GM21423 (cell line): ENCODE measurements around the gene TMEM182.

Experiments used
- ATAC-seq: cut with Tn5 transposase; IDR thresholded peaks from one replicate; pipeline ENCODE4 v1.9.1; 2021; ENCODE audit warnings: mild to moderate bottlenecking, moderate library complexity; ENCODE audit not compliant: unreplicated experiment

Gene TMEM182

DNA sequence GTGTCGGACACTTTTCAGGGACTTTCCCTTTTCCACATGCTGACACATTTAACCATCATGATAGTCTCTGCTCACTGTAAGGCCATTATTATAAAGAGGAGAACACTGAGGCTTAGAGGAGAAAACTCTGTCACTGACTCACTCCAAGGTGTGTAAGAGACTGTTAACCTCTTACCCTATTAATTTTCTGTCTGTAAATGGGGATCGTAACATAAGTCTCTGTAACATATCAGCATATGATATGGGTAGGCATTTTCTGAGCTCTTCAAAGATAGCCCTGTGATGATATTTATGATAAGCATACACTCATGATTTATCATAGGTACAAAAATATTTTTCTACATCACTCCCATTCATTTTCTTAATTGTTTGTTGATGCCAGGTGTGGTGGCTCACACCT, 36.4 kb downstream of the TMEM182 start:
- no peak for ATAC-seq

DNA sequence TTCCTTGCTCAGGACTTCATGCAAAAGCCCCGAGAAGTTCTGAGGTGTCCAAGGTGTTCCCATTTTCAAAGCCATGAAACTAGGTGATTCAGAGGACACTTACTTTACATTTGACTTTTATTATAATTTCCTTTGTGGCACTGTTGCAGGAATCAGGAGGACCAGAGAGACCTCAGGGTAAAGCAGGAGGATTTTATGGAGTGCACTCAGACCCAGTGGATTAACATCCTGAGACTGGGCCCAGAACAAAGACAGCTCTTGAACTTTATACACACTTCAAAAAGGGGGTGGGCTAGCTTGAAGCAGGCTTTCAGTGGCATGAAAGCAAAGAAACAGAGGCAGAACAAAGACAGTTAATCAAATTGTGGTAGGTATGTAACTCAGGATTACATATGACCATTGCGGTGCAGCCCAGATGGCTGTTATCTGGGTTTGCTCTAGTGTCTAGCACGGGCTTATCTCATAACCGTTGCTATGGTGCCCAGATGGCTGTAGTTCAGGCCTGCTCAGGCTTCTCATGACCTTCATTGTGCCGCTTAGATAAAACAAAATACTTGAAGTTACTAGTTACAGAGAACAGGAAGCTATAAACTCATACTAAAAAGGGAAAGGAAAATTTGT, 39.4 kb downstream of the TMEM182 start:
- no peak for ATAC-seq

DNA sequence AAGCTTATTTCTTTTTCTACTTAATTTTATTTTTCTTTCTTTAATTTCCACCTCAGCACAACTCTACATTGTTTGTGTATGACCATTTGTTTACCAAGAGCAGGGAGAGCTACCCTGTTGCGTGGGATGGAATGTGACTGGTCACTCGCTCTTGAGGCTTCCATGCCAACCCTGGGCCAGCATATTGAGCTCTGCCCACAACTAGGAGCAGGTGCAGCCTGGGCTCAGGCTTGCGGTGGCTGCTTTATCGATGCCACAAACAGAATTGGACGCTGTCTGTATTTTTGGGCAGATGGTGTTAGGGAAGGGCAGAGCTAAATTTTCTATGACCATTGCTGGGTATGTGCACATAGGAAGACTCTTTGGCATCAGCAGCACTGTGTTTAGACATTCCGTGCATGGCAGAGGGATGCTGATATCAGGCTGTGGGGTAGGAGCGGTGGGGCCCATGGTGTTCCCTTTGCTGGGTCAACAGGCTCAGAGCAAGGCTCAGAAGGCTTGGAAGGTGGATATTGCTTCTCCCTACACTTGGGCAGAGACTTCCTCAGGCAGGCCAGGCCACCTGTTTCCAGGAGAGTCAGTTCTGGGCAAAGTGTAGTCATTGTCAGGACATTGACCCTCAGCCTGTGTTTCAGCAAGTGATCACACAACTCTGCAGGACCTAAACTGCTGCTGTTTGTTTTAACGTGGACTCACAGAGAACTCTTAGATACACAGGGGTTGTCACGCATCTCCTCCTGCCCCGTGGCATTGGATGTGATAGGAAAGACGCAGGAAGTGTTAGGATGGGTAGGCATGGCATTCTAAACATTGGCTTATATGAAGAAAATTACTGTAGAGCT, 40.2 kb downstream of the TMEM182 start:
- ATAC-seq, result no peak

DNA sequence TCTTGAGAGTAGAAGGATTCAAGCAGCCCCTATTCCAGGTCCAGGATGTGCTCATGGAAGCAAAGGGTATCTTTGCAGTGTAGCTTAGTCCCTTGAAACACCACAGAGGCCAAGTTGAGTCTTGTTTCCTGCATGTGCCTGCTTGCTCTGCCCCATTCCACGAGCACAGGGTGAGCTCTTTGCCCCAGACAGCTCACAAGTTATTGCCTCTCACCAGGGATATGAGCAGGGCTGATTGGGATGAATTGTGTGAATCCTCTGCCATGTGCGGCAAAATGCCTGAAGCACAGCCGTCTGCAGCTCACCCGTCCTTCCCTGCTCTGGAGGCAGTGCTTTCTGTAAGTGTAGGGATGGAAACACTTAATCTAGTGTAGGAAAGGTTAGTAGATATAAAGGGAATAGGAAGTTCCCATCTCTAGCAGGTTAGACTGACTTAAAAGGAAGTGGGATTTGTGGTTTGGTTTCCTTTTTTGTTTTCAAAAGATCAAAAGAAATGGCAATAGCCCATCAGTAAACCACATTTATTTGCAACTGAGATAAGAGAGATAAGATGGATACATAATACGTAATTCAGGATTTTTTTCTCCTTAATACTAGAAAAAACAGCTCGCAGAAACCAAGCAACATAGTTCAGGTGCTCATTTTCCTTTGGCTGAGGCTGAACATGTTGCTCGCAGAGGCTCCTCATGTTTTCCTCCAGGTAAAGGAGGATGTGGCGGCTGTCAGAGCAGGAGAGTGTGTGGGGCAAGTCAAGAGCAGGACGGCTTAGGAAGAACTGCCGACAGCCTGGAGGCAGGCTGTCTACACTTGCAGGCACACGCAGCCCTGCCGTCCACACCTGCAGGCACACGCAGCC, 41.4 kb downstream of the TMEM182 start:
- ATAC-seq, result no peak

DNA sequence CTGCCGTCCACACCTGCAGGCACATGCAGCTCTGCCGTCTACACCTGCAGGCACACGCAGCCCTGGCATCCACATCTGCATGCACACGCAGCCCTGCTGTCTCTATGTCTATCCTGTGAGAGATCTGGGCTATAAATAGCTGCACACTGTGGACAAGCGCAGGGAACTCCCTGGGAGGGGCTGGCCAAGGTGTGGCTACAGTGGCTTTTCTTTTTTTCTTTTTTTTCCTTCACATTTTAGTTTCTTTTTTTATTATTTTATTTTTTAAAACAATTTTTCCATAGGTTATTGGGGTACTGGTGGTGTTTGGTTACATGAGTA, 42.0 kb downstream of the TMEM182 start:
- no peak for ATAC-seq

DNA sequence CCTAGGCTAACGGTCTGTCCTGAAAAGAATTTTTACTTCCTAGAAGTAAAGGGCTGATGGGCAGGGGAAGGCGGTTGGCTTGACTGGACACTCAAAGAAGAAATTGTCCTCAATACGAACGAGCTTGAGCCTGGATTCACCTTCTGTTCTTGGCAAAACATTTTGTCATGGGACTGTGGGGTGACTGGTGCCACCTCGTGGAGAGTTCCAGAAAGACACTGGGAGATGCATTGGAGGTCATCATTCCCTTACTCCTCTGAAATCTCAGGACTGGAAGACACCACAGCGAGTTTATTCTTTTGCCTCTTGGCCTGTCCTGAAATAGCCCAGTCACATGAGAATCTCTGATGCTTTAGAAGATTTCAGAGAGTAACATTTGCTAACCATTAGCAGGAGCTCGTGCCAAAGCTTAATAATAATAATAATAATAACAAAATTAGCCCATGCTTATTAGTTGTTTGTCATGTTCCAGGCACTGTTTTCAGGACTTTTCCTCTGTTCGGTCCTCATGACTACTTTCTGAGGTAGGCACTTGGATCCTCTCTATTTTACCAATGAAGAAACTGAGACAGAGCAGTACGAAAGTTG, 44.5 kb downstream of the TMEM182 start:
- ATAC-seq, result peak; percentile 71

DNA sequence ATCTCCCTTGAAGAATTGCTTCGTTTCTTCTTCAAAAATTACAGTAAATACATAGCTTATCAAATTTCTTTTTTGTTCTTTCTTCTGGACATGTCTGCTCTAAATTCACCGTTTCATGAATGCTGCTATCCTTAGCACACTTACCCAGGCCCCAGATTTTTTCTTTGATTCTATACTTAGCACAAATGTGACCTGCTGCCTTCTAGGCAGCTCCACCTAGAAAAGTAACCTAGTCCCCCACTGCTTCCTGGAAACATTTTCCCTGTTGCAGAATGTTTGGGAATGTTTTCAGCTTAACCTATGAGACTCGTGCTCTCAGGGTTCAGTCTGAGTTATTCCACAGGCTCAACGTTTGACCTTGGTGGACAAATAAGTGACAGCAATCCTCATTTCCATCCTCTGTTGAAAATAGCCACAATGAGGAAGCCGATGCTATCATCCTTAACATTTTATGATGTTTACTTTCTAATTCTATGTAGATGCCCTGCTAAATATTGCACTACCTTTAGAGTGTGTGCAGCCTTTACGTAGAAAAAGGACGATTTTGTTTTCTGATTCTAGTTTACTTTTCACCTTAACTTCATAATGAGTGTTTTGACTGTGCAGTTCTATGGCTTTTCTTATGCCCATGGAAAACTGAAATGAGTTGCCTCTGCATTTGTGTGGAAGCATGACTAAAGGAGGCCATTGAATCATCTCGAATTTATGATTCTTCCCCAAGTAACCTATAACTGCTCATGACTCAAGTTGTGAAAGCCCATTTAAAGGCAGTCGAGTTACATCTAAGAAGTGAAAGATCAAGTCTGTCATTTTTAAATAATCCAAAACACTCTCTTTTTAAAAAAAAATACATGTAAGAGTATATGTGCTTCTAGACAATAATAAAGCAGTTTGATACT, 47.7 kb downstream of the TMEM182 start:
- ATAC-seq, result no peak

DNA sequence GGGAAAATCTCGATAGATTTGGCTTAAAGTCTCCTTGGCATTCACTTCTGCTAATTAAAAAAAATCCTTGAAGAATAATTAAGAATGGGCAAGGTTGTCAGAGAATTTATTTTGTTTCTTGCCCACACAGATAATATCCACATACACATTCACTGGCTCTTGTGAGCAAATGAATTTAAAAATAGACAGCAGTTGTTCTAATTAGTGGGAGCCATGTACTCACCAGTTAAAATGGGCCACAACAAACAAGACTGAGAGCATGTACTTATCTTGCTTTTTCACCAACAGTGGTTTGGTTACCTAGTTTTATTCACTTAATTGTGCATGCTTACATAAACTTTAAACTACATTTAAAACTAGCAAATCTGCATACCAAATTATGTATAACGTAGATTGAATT, 53.5 kb downstream of the TMEM182 start:
- ATAC-seq, result no peak

DNA sequence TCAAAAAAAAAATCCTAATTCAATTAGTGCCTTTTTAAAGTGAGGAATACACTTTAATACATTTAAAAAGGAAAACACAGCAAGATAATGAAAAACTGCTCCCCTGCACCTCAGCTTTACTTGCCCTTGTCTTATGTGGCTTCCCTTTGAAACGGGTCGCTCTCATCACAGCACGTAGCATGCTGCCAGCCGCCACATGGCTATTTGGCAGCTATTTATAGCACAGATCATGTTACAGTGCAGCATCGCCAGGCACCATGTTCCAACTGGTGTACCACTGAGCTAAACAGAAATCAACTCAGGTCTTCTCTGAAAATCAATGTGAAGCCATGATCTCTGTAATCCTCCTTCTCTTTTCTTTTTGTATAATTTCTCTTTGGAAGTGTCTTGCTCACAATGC, 65.1 kb downstream of the TMEM182 start:
- no peak for ATAC-seq

DNA sequence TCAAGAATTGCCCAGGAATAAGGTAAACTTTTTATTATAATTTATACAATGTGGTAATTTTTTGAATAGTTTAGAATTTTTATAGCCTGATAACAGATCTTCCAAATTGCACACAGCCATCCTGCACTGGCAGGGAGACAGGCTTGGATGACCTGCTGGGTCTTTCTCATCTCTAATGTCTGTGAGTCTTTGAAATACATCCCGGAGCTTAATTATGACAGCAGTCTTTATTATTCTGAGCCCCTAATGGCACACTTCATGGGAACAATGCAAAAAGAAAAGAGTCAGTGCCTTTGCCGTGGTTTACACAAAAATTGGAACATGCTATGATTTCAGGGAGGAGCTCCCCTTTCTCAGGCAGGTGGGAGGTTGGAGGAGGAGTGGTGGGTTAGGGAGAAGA, 71.0 kb downstream of the TMEM182 start:
- ATAC-seq, result no peak

DNA sequence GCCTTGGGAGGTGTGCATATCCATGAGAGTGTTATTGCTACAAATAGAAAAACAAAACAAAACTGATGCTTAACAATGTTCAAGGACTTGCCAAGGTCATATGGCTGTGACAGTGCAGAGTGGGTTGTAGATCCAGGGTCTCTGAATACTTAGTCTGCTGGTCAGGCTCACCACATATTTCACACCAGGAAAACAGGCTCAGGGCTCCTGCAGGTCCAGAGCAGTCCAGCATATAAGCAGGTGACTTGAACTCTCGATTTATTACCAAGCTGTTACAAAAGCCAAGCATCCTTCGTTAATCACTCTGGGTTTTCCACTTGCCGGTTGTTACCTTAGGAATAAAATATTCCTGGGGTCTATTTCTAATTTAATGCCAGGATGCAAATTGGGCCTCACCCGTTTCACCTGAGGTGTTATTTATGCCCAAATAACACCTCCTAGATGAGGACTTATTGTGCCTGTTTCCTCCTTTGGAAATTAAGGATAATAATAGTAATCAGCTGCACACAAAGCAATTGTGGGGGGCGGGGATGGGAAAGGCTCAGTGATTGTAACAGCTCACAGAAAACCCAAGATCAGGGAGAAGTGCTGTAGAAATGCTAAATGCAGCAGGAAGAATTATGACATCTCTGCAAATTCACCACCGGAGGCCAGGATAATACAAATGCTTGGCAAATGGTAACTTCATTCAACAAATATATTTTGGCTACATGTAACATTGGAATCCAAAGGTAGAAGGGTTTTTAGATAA, 72.9 kb downstream of the TMEM182 start:
- no peak for ATAC-seq

DNA sequence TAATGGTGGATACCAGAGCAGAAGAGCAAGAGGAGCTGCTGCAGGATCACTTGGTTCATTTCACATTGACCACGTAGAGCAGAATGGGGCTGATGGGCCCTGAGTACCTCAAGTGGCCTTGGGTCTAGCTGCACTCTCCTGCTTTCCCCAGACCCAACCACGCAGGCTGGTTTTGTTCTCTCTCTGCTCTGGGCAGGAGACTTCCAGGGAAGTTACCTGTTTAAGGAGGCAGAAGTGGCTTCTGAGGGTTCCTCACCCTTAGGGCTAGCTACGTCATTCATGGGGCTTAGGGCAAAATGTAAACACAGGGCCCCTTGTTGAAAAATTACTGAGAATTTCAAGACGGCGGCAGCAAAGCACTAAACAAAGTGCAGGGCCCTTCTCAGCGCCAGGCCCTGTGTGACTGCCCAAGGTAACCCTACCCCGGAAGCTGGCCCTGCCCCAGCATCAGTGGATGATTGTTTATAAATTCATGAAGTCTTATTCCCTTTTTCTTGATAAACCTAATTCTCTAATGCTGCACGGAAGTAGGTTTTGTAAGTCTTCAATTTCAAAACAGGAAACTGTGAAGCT, 75.9 kb downstream of the TMEM182 start:
- no peak for ATAC-seq

DNA sequence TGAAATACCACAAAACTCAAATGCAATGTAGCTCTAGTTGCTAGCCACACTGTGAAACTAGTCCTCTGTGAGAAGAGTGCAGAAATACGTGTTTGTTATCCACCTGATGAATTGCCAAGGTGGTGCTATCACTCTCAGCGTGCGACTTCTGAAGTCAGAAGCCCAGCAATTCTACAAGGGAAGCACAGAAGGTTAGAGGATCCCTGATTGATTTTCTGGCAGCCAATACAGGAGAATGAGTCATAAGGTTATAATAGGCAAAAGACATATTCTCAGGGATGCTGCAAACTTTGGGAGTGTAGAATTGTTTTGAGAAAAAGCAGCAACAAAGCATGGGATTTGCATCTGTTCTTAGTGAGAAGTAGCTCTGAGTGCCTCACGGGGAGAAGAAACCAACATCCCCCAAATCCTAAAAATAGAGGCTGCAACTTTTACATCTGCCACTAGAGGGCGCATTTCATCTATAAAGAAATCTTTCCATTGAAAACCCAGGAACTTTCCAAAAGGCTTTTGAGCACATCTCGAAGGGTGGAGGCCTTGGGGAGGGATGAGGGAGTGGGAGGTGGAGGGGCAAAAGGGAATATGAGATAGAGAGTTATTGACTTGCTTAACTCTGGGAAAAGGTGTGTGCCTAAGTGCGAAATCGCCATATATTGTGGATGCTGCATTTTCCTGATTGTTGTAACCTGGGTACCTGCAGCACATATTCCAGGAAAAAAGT, 78.0 kb downstream of the TMEM182 start:
- ATAC-seq, result no peak

DNA sequence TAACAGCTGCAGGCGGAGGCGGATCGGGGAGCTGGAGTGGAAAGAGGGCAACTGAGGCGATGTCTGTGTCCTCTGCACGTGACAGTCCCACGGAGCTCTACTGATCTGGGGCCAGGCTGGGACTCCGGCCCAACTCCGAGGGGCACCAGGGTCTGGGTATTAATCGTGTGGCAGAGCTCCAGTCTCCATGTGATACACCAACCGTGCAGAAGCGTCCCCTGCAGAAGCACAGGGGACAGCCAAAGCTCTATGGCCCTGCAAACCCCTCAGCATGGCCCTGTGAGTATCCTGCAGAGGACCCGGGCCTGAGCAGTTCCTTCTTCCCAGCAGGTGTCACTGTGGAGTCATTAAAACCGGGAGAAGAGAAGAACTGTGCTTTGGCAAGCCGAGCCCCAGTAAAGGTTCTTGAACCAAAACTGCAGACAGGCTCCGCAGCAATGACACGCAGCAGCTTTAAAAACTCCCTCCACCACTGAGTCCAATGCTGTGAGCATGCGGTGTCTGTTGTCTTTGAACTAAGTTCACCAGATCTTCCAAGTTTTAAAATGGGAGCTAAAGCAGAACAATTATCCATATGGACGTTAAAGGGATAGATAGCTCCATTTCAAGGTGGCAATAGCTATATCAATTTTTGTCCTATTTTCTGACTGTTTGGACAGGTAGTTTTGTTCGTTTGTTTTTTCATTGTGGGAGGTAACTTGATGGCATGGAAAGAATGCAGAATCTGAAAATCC, 79.4 kb downstream of the TMEM182 start:
- peak; percentile 64 for ATAC-seq

DNA sequence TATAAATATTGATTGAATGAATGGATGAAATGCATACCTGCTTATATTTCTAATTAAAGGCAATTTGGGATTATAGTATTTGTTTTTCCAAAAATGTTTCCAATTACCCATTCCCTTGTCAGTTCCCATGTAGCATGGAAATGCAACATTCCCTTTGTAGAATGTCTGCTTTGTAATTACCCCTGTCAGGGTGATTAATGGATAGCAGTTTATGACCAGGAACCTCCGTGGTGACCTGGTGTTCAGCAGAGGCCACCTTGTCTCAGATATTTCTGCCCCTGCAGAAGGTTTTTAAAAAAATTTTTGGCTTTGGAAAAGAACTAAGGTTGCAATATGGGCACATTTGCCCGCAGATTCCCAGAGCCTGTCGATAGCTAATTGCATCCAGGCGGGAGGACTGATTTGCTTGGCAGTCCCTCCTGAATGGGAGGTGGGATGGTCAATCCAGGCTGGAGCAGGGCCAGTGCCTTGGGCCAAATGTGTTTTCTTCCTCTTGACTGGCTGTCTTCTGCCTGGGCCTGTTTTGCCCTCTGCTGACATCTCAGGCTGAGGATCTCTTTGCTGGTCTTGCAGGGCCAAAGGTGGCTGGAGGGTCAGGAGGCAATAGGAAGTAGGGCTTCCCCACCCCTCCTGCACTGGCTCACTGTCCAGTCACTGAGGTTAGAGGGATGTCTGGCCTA, 82.1 kb downstream of the TMEM182 start:
- ATAC-seq, result no peak

DNA sequence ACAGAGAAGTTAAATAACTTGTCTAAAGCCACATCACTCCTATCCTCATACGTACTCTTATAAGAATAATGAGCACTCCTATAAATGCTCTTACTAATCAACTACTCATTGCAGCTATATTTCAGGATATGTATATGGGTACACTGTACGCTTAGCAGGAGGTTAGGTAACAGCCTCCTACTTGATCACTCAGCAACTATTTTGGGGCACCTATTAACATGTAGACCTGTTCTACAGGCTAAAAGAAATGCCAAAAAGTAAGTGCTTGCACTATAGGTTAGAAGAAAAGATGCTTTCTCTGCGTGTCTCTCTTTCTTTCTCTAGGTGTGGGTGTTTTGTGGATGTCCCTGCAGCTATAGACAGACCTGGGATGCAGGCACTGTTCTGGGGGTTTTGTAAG, 83.1 kb downstream of the TMEM182 start:
- ATAC-seq, result no peak

DNA sequence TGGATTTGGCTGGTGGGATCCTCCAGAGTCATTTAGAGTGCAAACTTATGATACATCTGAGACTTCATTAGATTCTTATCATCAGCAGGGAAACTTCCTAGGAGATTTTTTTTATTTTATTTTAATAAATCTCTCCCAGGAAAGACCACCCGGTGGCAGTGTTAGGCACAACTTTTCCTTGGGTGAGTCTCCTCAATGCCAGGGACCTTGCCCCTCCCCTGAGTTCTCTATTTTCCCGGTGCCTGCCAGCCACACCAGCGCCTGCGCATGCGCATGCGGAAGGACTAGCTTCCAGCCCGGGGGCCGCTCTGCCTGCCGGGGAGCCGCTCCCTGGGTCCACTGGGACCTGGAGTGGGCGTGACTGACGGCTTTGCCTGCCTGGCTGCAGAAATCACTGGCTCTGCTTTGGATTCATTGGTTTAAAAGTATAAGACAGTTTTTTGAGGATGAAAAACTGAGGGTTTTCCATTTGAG, 86.6 kb downstream of the TMEM182 start:
- ATAC-seq, result no peak
